PC-3 (cell line): Measurements from ENCODE around the gene KIF20B.

ENCODE experiments used
- EZH2 ChIP-seq: fragments of 300-600 bp; sonication (generic); IDR thresholded peaks from one replicate; pipeline ENCODE4 v1.6.1; 2017; ENCODE audit warnings: antibody characterized with exemption, mild to moderate bottlenecking, low read length; ENCODE audit not compliant: unreplicated experiment
- TF ChIP-seq, protein P1 (sequence below): fragments of 300-600 bp; sonication (generic); conservative IDR thresholded peaks from 2 replicates; pipeline ENCODE4 v1.5.1; 2017; ENCODE audit warnings: antibody characterized with exemption, low read depth, mild to moderate bottlenecking, low read length

DNA sequence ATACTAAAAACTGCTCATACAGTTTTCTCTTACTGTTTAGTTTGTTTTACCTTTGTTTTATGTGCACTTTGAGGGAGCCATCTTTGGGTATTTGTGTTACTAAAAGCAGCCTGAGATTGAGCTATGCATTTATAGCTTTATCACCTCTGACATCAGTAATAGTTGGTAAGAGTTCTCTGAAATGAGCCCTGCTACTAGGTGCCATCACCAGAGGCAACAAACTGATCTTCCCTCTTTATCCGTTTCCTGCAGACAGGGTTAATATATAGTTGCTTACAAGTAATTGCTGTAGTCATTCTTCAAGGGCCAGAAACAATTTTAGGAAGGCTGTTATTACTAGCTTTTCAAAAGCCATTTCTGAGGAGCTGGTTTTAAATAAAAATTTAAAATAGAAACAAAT, 49.1 kb downstream of the KIF20B start:
- TF ChIP-seq, protein P1, sequence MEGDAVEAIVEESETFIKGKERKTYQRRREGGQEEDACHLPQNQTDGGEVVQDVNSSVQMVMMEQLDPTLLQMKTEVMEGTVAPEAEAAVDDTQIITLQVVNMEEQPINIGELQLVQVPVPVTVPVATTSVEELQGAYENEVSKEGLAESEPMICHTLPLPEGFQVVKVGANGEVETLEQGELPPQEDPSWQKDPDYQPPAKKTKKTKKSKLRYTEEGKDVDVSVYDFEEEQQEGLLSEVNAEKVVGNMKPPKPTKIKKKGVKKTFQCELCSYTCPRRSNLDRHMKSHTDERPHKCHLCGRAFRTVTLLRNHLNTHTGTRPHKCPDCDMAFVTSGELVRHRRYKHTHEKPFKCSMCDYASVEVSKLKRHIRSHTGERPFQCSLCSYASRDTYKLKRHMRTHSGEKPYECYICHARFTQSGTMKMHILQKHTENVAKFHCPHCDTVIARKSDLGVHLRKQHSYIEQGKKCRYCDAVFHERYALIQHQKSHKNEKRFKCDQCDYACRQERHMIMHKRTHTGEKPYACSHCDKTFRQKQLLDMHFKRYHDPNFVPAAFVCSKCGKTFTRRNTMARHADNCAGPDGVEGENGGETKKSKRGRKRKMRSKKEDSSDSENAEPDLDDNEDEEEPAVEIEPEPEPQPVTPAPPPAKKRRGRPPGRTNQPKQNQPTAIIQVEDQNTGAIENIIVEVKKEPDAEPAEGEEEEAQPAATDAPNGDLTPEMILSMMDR: no peak
- no peak for TF ChIP-seq EZH2
